HCT116 (cell line): Measurements from ENCODE around the gene PRR7. TPM values are rescaled to one million over a fixed set of nuclear protein-coding genes. Genes with fewer than 3 reads are reported as not detected.

Source experiments
- ATAC-seq: fragments of 200-7000 bp; cut with Tn5 transposase; 2 replicates; pipeline ENCODE4 v1.9.1; 2020; ENCODE audit warnings: mild to moderate bottlenecking, moderate library complexity
- BruUV-seq: library from RNA; stranded (reverse); fragments of 400-500 nt; replicated peaks from 2 replicates; lab custom pipeline; 2021; lab: Mats Ljungman, UMichigan
- CTCF ChIA-PET: fragments of 300-600 bp; sonication (Branson Sonifier 250); formaldehyde crosslinking; loops from one replicate; lab custom pipeline; 2021; ENCODE audit warnings: antibody characterized with exemption; lab: Charles Lee
- POLR2A ChIA-PET: fragments of 300-600, 350-600 bp; sonication (Branson Sonifier 250); formaldehyde crosslinking; loops from one replicate; lab custom pipeline; 2021; ENCODE audit warnings: antibody characterized with exemption; lab: Charles Lee
- RAD21 ChIA-PET, 2 experiments: fragments of 300-600 bp; sonication (Branson Sonifier 250); formaldehyde crosslinking; loops; one replicate each; lab custom pipeline; 2023; ENCODE audit warnings: low total read pairs in 2 of 2; ENCODE audit not compliant: uncharacterized antibody in 2 of 2, unreplicated experiment in 2 of 2, low non-redundant PET in 1 of 2; lab: Charles Lee
- DNase-seq: peaks from one replicate; pipeline ENCODE4 v3.0.0-alpha.2; 2010; ENCODE audit warnings: low read depth, low spot score
- H2AFZ ChIP-seq: fragments of 200-600 bp; shearing (Covaris generic), sonication (generic); 2 replicates; pipeline ENCODE4 v1.6.1; 2017; ENCODE audit warnings: low read depth, mixed run types, mixed read lengths, antibody characterized with exemption, low read length; ENCODE audit not compliant: poor library complexity, severe bottlenecking
- H3K27ac ChIP-seq: 2 replicates; pipeline ENCODE4 v1.5.1; 2012; ENCODE audit warnings: low read depth, low read length
- H3K27me3 ChIP-seq: fragments of 200-600 bp; sonication (generic); 2 replicates; pipeline ENCODE4 v1.6.1; 2016; ENCODE audit warnings: mixed run types, low read length, mixed read lengths; ENCODE audit not compliant: insufficient read depth
- H3K36me3 ChIP-seq, 2 experiments: fragments of 200-500 bp in 1 of 2; fragments of 200-600 bp in 1 of 2; sonication (Bioruptor generic) in 1 of 2; sonication (generic) in 1 of 2; 2 replicates each; pipeline versions ENCODE4 v1.5.1 to v1.6.1; 2014 to 2016; ENCODE audit warnings: low read length in 2 of 2, inconsistent platforms in 1 of 2, mixed read lengths in 1 of 2, mixed run types in 1 of 2; ENCODE audit not compliant: insufficient read depth in 2 of 2, control insufficient read depth in 1 of 2
- H3K4me1 ChIP-seq, 2 experiments: fragments of 200-600 bp in 1 of 2; sonication (generic) in 1 of 2; 2 replicates each; pipeline versions ENCODE4 v1.5.1 to v1.6.1; 2012 to 2017; ENCODE audit warnings: low read length in 2 of 2, inconsistent platforms in 1 of 2, mild to moderate bottlenecking in 1 of 2, mixed read lengths in 1 of 2, mixed run types in 1 of 2, moderate library complexity in 1 of 2; ENCODE audit not compliant: insufficient read depth in 2 of 2, control insufficient read depth in 1 of 2
- H3K4me2 ChIP-seq: fragments of 200-600 bp; sonication (generic); 2 replicates; pipeline ENCODE4 v1.6.1; 2017; ENCODE audit warnings: mixed run types, low read length, mixed read lengths
- H3K4me3 ChIP-seq, 2 experiments: fragments of 200-600 bp in 1 of 2; sonication (generic) in 1 of 2; replicated peaks in 1 of 2; 2 replicates each; pipeline ENCODE4 v1.5.1; 2011 to 2016; ENCODE audit warnings: low read length in 2 of 2, control low read depth in 1 of 2, low read depth in 1 of 2, mild to moderate bottlenecking in 1 of 2, mixed read lengths in 1 of 2, mixed run types in 1 of 2
- H3K79me2 ChIP-seq: fragments of 200-600 bp; sonication (generic); 2 replicates; pipeline ENCODE4 v1.6.1; 2017; ENCODE audit warnings: mild to moderate bottlenecking, mixed run types, low read length, moderate library complexity, mixed read lengths; ENCODE audit not compliant: insufficient read depth
- H3K9ac ChIP-seq: fragments of 200-600 bp; sonication (generic); 2 replicates; pipeline ENCODE4 v1.6.1; 2016; ENCODE audit warnings: low read length, mixed read lengths
- H3K9me2 ChIP-seq: fragments of 200-600 bp; sonication (generic), shearing (Covaris generic); 2 replicates; pipeline ENCODE4 v1.6.1; 2017; ENCODE audit warnings: mixed run types, mild to moderate bottlenecking, moderate library complexity; ENCODE audit not compliant: insufficient read depth
- H3K9me3 ChIP-seq, 2 experiments: fragments of 200-500 bp in 1 of 2; fragments of 200-600 bp in 1 of 2; sonication (Bioruptor generic) in 1 of 2; sonication (generic) in 1 of 2; 2 replicates each; pipeline ENCODE4 v1.6.1; 2014 to 2017; ENCODE audit warnings: low read length in 2 of 2, mixed read lengths in 2 of 2, inconsistent platforms in 1 of 2, low read depth in 1 of 2, mild to moderate bottlenecking in 1 of 2, mixed run types in 1 of 2, moderate library complexity in 1 of 2; ENCODE audit not compliant: control insufficient read depth in 1 of 2, insufficient read depth in 1 of 2
- H4K20me1 ChIP-seq: fragments of 200-600 bp; sonication (generic), shearing (Covaris generic); 2 replicates; pipeline ENCODE4 v1.6.1; 2017; ENCODE audit warnings: mixed run types, mild to moderate bottlenecking, moderate library complexity; ENCODE audit not compliant: insufficient read depth
- ATF3 ChIP-seq: IDR thresholded peaks from 2 replicates; pipeline ENCODE4 v1.6.1; 2012
- POLR2A ChIP-seq: IDR thresholded peaks from 2 replicates; pipeline ENCODE4 v1.7.0; 2011; ENCODE audit warnings: borderline replicate concordance; ENCODE audit not compliant: insufficient read depth, insufficient read length; ENCODE audit errors: extremely low read depth
- REST ChIP-seq: IDR thresholded peaks from 2 replicates; pipeline ENCODE4 v1.6.1; 2012; ENCODE audit warnings: low read depth
- SIN3A ChIP-seq: IDR thresholded peaks from 2 replicates; pipeline ENCODE4 v1.6.1; 2012; ENCODE audit warnings: low read depth
- SP1 ChIP-seq: IDR thresholded peaks from 2 replicates; pipeline ENCODE4 v1.6.1; 2012; ENCODE audit warnings: low read depth
- TCF7L2 ChIP-seq: IDR thresholded peaks from 2 replicates; pipeline ENCODE4 v1.7.0; 2011; ENCODE audit warnings: borderline replicate concordance, inconsistent platforms; ENCODE audit not compliant: insufficient read depth, insufficient read length; ENCODE audit errors: extremely low read depth
- YY1 ChIP-seq: IDR thresholded peaks from 2 replicates; pipeline ENCODE4 v1.6.1; 2011; ENCODE audit warnings: low read length, low read depth, moderate library complexity, mild to moderate bottlenecking; ENCODE audit not compliant: insufficient replicate concordance; ENCODE audit errors: extremely low read depth
- intact Hi-C: fragments of 100-400 bp; cut with micrococcal nuclease; formaldehyde crosslinking; loops from 2 replicates; pipeline ENCODE4 v1.10.0; 2022
- total RNA-seq: library from RNA; stranded (reverse); gene quantifications from one replicate; pipeline ENCODE4 v1.2.1, GENCODE V29; 2021; ENCODE audit not compliant: unreplicated experiment

Gene PRR7
- total RNA-seq, 1 experiment from 2014 or later = 39.9 TPM

- no peak overlapping the region for H3K9ac ChIP-seq
- peaks cover 20% of the 10 kb centered on the region for H3K79me2 ChIP-seq
- TF ChIP-seq TCF7L2 (no peak), SP1 (no peak), REST (no peak), SIN3A (no peak), YY1 (no peak), POLR2A (no peak), ATF3 (no peak)
- intact Hi-C loops = loop anchor here (1.0 kb wide), 1 partner anchor 21 kb away; no protein-coding TSS in a partner anchor
- H3K36me3 ChIP-seq = no peaks in the 10 kb centered on the region
- POLR2A ChIA-PET = interaction anchor here (6.3 kb wide), 1 partner anchor 19 kb away, joined by 54 read pairs; the partner anchor contains the start of gene PDLIM7
- H3K9me3 ChIP-seq = no peaks in the 10 kb centered on the region
- no peak overlapping the region for H3K4me3 ChIP-seq
- no TSS peak for BruUV-seq
- CTCF ChIA-PET = interaction anchor here (0.6 to 2.9 kb wide), 4 partner anchors 19 to 22 kb away, joined by 3 to 11 read pairs (median 4); partner anchors contain the start of gene PDLIM7
- H2AFZ ChIP-seq = no peak overlapping the region
- RAD21 ChIA-PET = no interaction called here
- peaks cover 8 to 41% of the 10 kb centered on the region in 2 experiments; a peak in 3 of 4 replicates for H3K4me1 ChIP-seq
- no peaks in the 10 kb centered on the region for H3K27me3 ChIP-seq
- no peak for ATAC-seq
- no peak for DNase-seq
- no peak overlapping the region for H3K4me2 ChIP-seq
- H4K20me1 ChIP-seq = no peaks in the 10 kb centered on the region
- no peak overlapping the region for H3K27ac ChIP-seq
- H3K9me2 ChIP-seq = no peaks in the 10 kb centered on the region
Observed at GRCh38 chr5:177475563-177476427, 29.2 kb downstream of the PRR7 start.
